HL-60/S4 treated with phorbol 12-myristate 13-acetate at 8.2 ng/mL for 4 days and 3 days (cell line): ENCODE data around the gene PHYHD1.
"Not testable (repeated sequence)": the region's sequence is repeated elsewhere in the genome, so short reads cannot be mapped to it uniquely, and the experiment has no call there.

Source experiments
- in situ Hi-C: fragments of 300-500 bp; cut with MboI; formaldehyde crosslinking; loops from 2 replicates; pipeline ENCODE4 v1.15.0; 2022; ENCODE audit warnings: low sequenced_read_pairs

Gene PHYHD1

DNA sequence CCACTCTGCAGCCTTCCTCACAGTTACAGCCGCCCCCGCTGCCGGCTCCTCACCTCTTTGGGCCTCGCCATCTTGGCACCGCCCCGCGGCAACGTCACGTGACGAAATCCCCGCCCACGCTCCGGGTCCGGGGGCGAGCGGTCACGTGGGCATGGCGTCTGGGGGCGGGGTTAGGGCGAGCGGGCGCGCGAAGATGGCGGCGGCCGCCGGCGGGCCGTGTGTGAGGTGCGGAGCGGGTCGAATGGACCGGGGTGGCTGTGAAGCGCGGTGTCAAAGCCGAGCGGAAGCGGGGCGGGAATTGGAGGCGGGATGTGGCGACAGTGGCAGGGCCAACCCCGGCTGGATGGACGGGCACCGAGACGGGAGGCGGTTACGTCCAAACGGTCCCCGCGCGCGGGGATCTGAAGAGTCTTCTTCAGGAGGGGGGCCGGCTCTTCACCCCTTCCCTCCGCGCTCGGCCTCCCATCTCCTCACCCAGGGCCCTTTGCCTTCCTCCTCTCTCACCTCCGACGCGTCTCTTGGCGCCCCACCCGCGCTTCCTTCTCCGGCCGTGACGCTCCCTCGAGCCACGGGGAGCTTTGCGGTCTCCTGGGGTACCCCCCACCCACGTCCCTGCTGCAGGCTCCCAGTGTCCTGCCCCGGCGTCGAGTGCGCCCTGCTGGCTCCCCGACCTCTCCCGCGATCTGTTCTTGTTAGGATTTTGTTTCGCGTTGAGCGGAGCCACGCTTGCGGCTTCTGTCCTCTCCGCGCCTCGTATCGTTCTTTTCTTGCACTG lies 26.9 kb downstream of the PHYHD1 start, which contains the start of the genes DOLK and NUP188:
Gene DOLK (minus strand): TSS at position 77 of the 775 bp plus-strand sequence. CDS start 300 bp downstream, outside the sequence.
Gene NUP188 (plus strand): TSS at position 173 of the 775 bp plus-strand sequence. CDS start 21 bp downstream, at position 194.
- in situ Hi-C loops: no loop called here

DNA sequence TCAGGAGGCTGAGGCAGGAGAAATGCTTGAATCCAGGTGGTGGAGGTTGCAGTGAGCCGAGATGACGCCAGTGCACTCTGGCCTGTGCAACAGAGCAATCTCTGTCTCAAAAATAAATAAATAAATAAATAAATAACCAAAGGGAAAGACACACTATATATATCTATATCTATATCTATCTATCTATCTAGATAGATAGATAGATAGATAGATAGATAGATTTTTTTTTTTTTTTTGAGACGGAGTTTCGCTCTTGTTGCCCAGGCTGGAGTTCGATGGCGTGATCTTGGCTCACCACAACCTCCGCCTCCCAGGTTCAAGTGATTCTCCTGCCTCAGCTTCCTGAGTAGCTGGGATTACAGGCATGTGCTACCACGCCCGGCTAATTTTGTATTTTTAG lies 40.6 kb downstream of the PHYHD1 start:
- in situ Hi-C loops: not testable (repeated sequence)

DNA sequence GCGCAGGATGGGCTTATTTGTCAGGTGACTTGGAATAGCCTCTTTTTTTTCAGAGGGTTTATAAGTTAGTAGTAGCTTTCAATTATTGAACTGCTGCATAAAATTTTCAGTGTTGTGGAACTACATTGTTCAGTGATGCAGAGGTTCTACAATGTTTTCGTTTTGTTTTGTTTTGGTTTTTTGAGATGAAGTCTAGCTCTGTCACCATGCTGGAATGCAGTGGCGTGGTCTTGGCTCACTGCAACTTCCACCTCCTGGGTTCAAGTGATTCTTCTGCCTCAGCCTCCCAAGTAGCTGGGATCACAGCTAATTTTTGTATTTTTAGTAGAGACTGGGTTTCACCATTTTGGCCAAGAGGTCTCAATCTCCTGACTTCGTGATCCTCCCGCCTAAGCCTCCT lies 48.7 kb downstream of the PHYHD1 start:
- in situ Hi-C loops: no loop called here

DNA sequence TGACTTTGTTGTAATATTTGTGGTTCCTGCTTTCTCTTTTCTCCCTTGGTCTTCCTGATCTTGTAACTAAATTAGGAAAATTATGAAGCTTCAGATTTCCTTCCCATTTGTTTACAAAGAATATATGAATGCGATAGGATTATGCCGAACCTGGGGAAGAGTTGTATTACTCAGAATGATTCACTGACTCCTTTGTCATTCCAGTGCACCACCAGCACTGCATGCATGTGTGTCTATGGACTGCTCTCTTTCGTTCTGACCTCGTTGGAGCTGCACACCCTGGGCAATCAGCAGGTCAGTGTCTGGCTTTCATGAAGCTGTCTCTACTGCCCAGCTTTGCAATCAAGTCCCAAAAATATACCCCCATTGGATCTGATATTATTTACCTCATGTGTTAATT lies 52.2 kb downstream of the PHYHD1 start:
- in situ Hi-C loops: no loop called here

DNA sequence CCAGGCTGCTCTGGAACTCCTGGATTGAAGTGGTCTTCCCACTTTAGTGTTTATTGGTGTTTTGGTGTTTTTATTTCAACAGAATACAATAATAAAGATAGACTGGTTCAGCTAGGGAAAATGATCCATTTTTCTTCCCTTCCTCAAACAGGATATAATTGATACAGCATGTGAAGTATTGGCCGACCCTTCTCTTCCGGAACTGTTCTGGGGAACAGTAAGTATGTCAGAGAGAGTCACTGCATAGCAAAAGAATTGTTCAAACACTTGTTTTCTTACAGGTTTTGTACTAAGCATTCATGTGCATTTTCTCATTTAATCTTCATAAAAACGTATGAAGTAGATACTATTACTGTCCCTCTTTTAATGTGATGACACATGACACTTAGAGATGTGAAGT lies 58.3 kb downstream of the PHYHD1 start:
- in situ Hi-C loops: loop anchor here (25.0 kb wide), 1 partner anchor 367 kb away; no protein-coding TSS in a partner anchor

DNA sequence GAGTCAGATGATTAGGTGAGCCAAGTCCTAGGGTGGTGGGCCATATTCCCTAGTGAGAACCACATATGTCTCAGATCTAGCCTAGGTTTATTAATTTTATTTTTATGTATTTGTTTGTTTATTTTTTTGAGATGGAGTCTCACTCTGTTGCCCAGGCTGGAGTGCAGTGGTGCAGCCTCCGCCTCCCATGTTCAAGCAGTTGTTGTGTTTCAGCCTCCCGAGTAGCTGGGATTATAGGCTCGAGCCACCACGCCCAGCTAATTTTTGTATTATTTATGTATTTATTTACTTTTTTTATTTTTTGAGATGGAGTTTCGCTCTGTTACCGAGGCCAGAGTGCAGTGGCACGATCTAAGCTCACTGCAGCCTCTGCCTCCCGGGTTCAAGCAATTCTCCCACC lies 62.8 kb downstream of the PHYHD1 start:
- in situ Hi-C loops: loop anchor here (25.0 kb wide), 1 partner anchor 371 kb away; no protein-coding TSS in a partner anchor

DNA sequence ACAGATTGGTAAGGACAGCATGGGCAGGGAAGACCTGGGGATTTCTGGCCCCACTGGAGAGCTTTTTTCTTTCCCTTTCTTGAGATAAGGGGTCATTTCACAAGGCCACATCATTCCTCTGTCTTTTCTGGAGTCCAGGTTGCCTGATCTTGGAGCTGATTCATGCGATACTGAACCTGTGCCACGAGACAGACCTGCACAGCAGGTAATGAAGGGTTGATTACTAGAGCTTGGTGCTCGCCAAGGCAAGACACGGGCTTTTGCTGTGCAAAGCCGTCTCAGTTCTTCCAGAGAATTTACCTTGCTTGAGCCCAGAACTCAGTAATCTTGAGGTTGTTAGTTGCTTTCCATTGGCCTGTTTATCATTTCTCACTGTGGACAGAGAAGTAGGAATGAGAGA lies 65.9 kb downstream of the PHYHD1 start:
- in situ Hi-C loops: loop anchor here (25.0 kb wide), 1 partner anchor 374 kb away; no protein-coding TSS in a partner anchor

DNA sequence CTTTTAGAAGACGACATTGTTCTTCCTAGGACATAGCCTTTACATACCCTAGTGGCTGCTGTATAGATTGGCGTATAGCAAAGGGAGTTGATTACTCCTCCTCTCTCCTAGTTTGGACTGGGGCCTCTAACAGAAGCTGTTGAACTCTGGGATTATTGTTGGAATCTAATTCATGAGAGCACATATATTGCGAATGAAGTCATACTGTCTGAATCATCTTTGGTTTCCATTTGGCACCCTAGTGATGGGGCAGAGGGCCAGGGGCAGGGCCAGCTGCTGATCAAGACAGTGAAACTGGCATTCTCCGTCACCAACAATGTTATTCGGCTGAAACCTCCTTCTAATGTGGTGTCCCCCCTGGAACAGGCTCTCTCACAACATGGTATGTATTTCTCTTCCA lies 67.0 kb downstream of the PHYHD1 start:
- in situ Hi-C loops: loop anchor here (25.0 kb wide), 1 partner anchor 376 kb away; no protein-coding TSS in a partner anchor
